Naive thymus-derived CD4-positive, alpha-beta T cell (primary cell): Measurements from ENCODE around the gene SCYL1. TPM values are rescaled to one million over a fixed set of nuclear protein-coding genes. Genes with fewer than 3 reads are reported as not detected.
A peak's percentile ranks its signal among the peaks of the same experiment; 100 is the strongest.

Experiments
- ATAC-seq: fragments of 150-1000 bp; cut with Tn5 transposase; 2 replicates; pipeline ENCODE4 v1.10.0; 2021; ENCODE audit warnings: mild to moderate bottlenecking, moderate library complexity
- CTCF ChIA-PET: fragments of 350-600 bp; sonication (Branson Sonifier 250); formaldehyde crosslinking; loops from one replicate; lab custom pipeline; 2021; ENCODE audit warnings: antibody characterized with exemption; lab: Charles Lee
- POLR2A ChIA-PET: fragments of 350-600 bp; sonication (Branson Sonifier 250); formaldehyde crosslinking; loops from one replicate; lab custom pipeline; 2021; ENCODE audit warnings: antibody characterized with exemption, inconsistent platforms; lab: Charles Lee
- DNase-seq, 9 donors: peaks; one replicate each; pipeline versions ENCODE4 v3.0.0 to v3.0.0-alpha.2; 2020 to 2022; ENCODE audit warnings: mixed read lengths in 1 of 9
- H3K27ac ChIP-seq: one replicate; pipeline ENCODE4 v1.7.0; 2013; ENCODE audit warnings: mild to moderate bottlenecking, low read depth, low read length, moderate library complexity
- H3K27me3 ChIP-seq, 2 donors: one replicate each; pipeline ENCODE4 v1.7.0; 2013; ENCODE audit warnings: low read length in 2 of 2, mild to moderate bottlenecking in 2 of 2, moderate library complexity in 2 of 2; ENCODE audit not compliant: control insufficient read depth in 2 of 2, insufficient read depth in 2 of 2
- H3K36me3 ChIP-seq, 3 experiments: 1 replicate in 2 of 3; 2 replicates in 1 of 3; pipeline ENCODE4 v1.7.0; 2013; ENCODE audit warnings: low read length in 3 of 3, mild to moderate bottlenecking in 3 of 3, moderate library complexity in 1 of 3; ENCODE audit not compliant: insufficient read depth in 3 of 3, control insufficient read depth in 2 of 3
- H3K4me1 ChIP-seq, 2 donors: one replicate each; pipeline ENCODE4 v1.7.0; 2013; ENCODE audit warnings: low read length in 2 of 2, mild to moderate bottlenecking in 2 of 2, moderate library complexity in 1 of 2; ENCODE audit not compliant: control insufficient read depth in 2 of 2, insufficient read depth in 2 of 2
- H3K4me3 ChIP-seq: 2 replicates; pipeline ENCODE4 v1.7.0; 2013; ENCODE audit warnings: mild to moderate bottlenecking, low read length
- H3K9me3 ChIP-seq, 3 experiments: 1 replicate in 2 of 3; 2 replicates in 1 of 3; pipeline ENCODE4 v1.7.0; 2013; ENCODE audit warnings: low read length in 3 of 3; ENCODE audit not compliant: control insufficient read depth in 2 of 3
- H3K27ac Mint-ChIP-seq, 9 donors: one replicate each; pipeline ENCODE4 v1.8.0; 2020 to 2022; ENCODE audit warnings: mixed read lengths in 9 of 9, mild to moderate bottlenecking in 8 of 9, moderate library complexity in 5 of 9, inconsistent platforms in 2 of 9
- H3K27me3 Mint-ChIP-seq, 5 donors: one replicate each; pipeline ENCODE4 v1.8.0; 2021 to 2022; ENCODE audit warnings: mixed read lengths in 5 of 5, mild to moderate bottlenecking in 1 of 5
- H3K36me3 Mint-ChIP-seq, 5 donors: one replicate each; pipeline ENCODE4 v1.8.0; 2020 to 2022; ENCODE audit warnings: mixed read lengths in 5 of 5, mild to moderate bottlenecking in 3 of 5, inconsistent platforms in 1 of 5
- H3K4me1 Mint-ChIP-seq, 7 donors: one replicate each; pipeline ENCODE4 v1.8.0; 2020 to 2022; ENCODE audit warnings: mixed read lengths in 7 of 7, mild to moderate bottlenecking in 3 of 7, inconsistent platforms in 1 of 7
- H3K4me3 Mint-ChIP-seq, 10 donors: one replicate each; pipeline ENCODE4 v1.8.0; 2020 to 2022; ENCODE audit warnings: mild to moderate bottlenecking in 10 of 10, mixed read lengths in 10 of 10, moderate library complexity in 6 of 10, inconsistent platforms in 2 of 10
- H3K9me3 Mint-ChIP-seq, 11 donors: one replicate each; pipeline ENCODE4 v1.8.0; 2020 to 2022; ENCODE audit warnings: mixed read lengths in 11 of 11, mild to moderate bottlenecking in 4 of 11, inconsistent platforms in 1 of 11, moderate library complexity in 1 of 11
- intact Hi-C, 2 donors: fragments of 100-400 bp; cut with micrococcal nuclease; formaldehyde crosslinking; loops; one replicate each; pipeline ENCODE4 v1.15.1; 2023
- polyA plus RNA-seq, 2 donors: library from polyadenylated mRNA; unstranded; fragments of 300-500 nt; fragmentation: Illumina TruSeq; gene quantifications; one replicate each; pipeline ENCODE4 v1.2.3, GENCODE V29; 2021
- total RNA-seq, 6 experiments: library from RNA in 5 of 6; stranded (reverse) in 5 of 6; gene quantifications; 1 replicate in 5 of 6; 2 replicates in 1 of 6; pipeline ENCODE4 v1.2.3 and lab custom pipeline; 2021 to 2026

SCYL1 gene
- total and polyA plus RNA-seq, 7 experiments from 2014 or later, result 27.0 to 79.8 (median 69.1) TPM

- H3K4me3 Mint-ChIP-seq, result peak overlapping the region; percentile 90 to 100 (median 96)
- intact Hi-C loops, result loop anchor here (2.0 to 5.0 kb wide), 5 partner anchors 81 to 793 kb away; partner anchors contain the start of genes CFL1 (in 1 of the 2), KAT5 (in 1 of the 2), SF1 (in 1 of the 2) and SNX15 (in 1 of the 2)
- no peaks in the 10 kb centered on the region for H3K27me3 Mint-ChIP-seq
- peaks cover 40 to 69% (median 62%) of the 10 kb centered on the region in 7 donors for H3K4me1 Mint-ChIP-seq
- Histone ChIP-seq H3K36me3 (peaks cover 0 to 4% (median 0%) of the 10 kb centered on the region in 3 experiments), H3K27ac (peak overlapping the region; percentile 96), H3K9me3 (no peaks in the 10 kb centered on the region), H3K4me1 (peaks cover 55% of the 10 kb centered on the region in 2 donors), H3K4me3 (peak overlapping the region; percentile 96), H3K27me3 (no peaks in the 10 kb centered on the region)
- POLR2A ChIA-PET, result interaction anchor here (0.6 to 6.3 kb wide), 20 partner anchors 10 to 431 kb away, joined by 3 to 90 read pairs (median 6); partner anchors contain the start of genes BANF1, EIF1AD, KAT5 and LTBP3
- peaks cover 0 to 1% (median 0%) of the 10 kb centered on the region in 11 donors for H3K9me3 Mint-ChIP-seq
- H3K27ac Mint-ChIP-seq, result peak overlapping the region in 8 of 9 donors; percentile 89 to 100 (median 94)
- CTCF ChIA-PET, result interaction anchor here (1.2 to 5.2 kb wide), 6 partner anchors 18 to 45 kb away, joined by 3 to 57 read pairs (median 8); no protein-coding TSS in a partner anchor
- H3K36me3 Mint-ChIP-seq, result peaks cover 0 to 19% (median 4%) of the 10 kb centered on the region in 5 donors
- DNase-seq (no peak), ATAC-seq (no peak)
Measured at GRCh38 chr11:65571420-65571819, 46.5 kb downstream of the SCYL1 start.

GRCh38 chr11:65571940-65572339, 47.1 kb downstream of the SCYL1 start:
- Histone ChIP-seq H3K27me3 (no peaks in the 10 kb centered on the region), H3K4me1 (peaks cover 54 to 55% of the 10 kb centered on the region in 2 donors), H3K4me3 (peak overlapping the region; percentile 96), H3K9me3 (no peaks in the 10 kb centered on the region), H3K27ac (peak overlapping the region; percentile 96), H3K36me3 (peaks cover 0 to 4% (median 0%) of the 10 kb centered on the region in 3 experiments)
- peak overlapping the region; percentile 90 to 100 (median 96) for H3K4me3 Mint-ChIP-seq
- peaks cover 40 to 68% (median 57%) of the 10 kb centered on the region in 7 donors for H3K4me1 Mint-ChIP-seq
- ATAC-seq, result no peak
- peak overlapping the region; percentile 82 to 100 (median 92) for H3K27ac Mint-ChIP-seq
- no peaks in the 10 kb centered on the region for H3K27me3 Mint-ChIP-seq
- CTCF ChIA-PET, result interaction anchor here (1.5 to 5.2 kb wide), 8 partner anchors 15 to 43 kb away, joined by 5 to 57 read pairs (median 8); partner anchors contain the start of gene PCNX3
- H3K36me3 Mint-ChIP-seq, result peaks cover 0 to 19% (median 4%) of the 10 kb centered on the region in 5 donors
- POLR2A ChIA-PET, result interaction anchor here (0.6 to 6.3 kb wide), 26 partner anchors 11 to 430 kb away, joined by 3 to 90 read pairs (median 8); partner anchors contain the start of genes BANF1, EIF1AD, KAT5 and LTBP3
- peaks cover 0 to 1% (median 0%) of the 10 kb centered on the region in 11 donors for H3K9me3 Mint-ChIP-seq
- intact Hi-C loops, result loop anchor here (2.0 to 5.0 kb wide), 5 partner anchors 81 to 793 kb away; partner anchors contain the start of genes CFL1 (in 1 of the 2), KAT5 (in 1 of the 2), SF1 (in 1 of the 2) and SNX15 (in 1 of the 2)
- DNase-seq, result peak in 1 of 9 donors; percentile 42

GRCh38 chr11:65572356-65573051, 47.6 kb downstream of the SCYL1 start, which contains the start of gene FAM89B:
Gene FAM89B (plus strand): TSS chr11:65572538. CDS start chr11:65572670, 132 bp downstream.
- peaks cover 0 to 19% (median 4%) of the 10 kb centered on the region in 5 donors for H3K36me3 Mint-ChIP-seq
- H3K27me3 Mint-ChIP-seq, result no peaks in the 10 kb centered on the region
- peaks cover 0 to 1% (median 0%) of the 10 kb centered on the region in 11 donors for H3K9me3 Mint-ChIP-seq
- ChIA-PET CTCF (interaction anchor here (0.5 to 5.2 kb wide), 9 partner anchors 16 to 49 kb away, joined by 3 to 57 read pairs (median 8); partner anchors contain the start of gene PCNX3), POLR2A (interaction anchor here (0.7 to 6.3 kb wide), 29 partner anchors 10 to 437 kb away, joined by 3 to 90 read pairs (median 7); partner anchors contain the start of genes BANF1, EIF1AD, LTBP3 and MALAT1)
- H3K36me3 ChIP-seq, result peaks cover 0 to 4% (median 0%) of the 10 kb centered on the region in 3 experiments
- H3K4me3 ChIP-seq, result peak within 1 kb of the TSS; percentile 96
- intact Hi-C loops, result loop anchor here in 1 of 2 donors (5.0 kb wide), 2 partner anchors 140 to 545 kb away; partner anchors contain the start of genes KAT5 and SNX15
- H3K4me1 ChIP-seq, result peaks cover 56 to 58% of the 10 kb centered on the region in 2 donors
- H3K27ac Mint-ChIP-seq, result peak within 1 kb of the TSS; percentile 82 to 100 (median 97)
- H3K4me3 Mint-ChIP-seq, result peak within 1 kb of the TSS; percentile 91 to 100 (median 96)
- no peaks in the 10 kb centered on the region for H3K9me3 ChIP-seq
- DNase-seq (peak; percentile 79 to 91 (median 87)), ATAC-seq (peak; percentile 37)
- peaks cover 40 to 65% (median 51%) of the 10 kb centered on the region in 7 donors for H3K4me1 Mint-ChIP-seq
- no peaks in the 10 kb centered on the region for H3K27me3 ChIP-seq
- H3K27ac ChIP-seq, result peak within 1 kb of the TSS; percentile 96

- ATAC-seq (no peak), DNase-seq (no peak)
- Histone ChIP-seq H3K27me3 (no peaks in the 10 kb centered on the region), H3K36me3 (peaks cover 0 to 5% (median 0%) of the 10 kb centered on the region in 3 experiments), H3K4me1 (peaks cover 54 to 57% of the 10 kb centered on the region in 2 donors), H3K4me3 (peak overlapping the region; percentile 69), H3K9me3 (no peaks in the 10 kb centered on the region), H3K27ac (peak overlapping the region; percentile 96)
- Mint-ChIP-seq H3K4me1 (peaks cover 41 to 67% (median 51%) of the 10 kb centered on the region in 7 donors), H3K9me3 (peaks cover 0 to 1% (median 0%) of the 10 kb centered on the region in 11 donors), H3K36me3 (peaks cover 0 to 18% (median 4%) of the 10 kb centered on the region in 5 donors), H3K27me3 (no peaks in the 10 kb centered on the region), H3K4me3 (peak overlapping the region; percentile 86 to 100 (median 94)), H3K27ac (peak overlapping the region; percentile 79 to 98 (median 92))
- ChIA-PET CTCF (interaction anchor here (0.5 to 5.2 kb wide), 9 partner anchors 16 to 50 kb away, joined by 3 to 57 read pairs (median 8); partner anchors contain the start of gene PCNX3), POLR2A (interaction anchor here (0.7 to 6.3 kb wide), 23 partner anchors 8 to 439 kb away, joined by 3 to 90 read pairs (median 8); partner anchors contain the start of genes LTBP3, MALAT1, MAP3K11 and PCNX3)
- intact Hi-C loops, result loop anchor here (1.0 to 5.0 kb wide), 14 partner anchors 15 to 547 kb away; partner anchors contain the start of genes SNX15 (in 2 of the 2), CFL1 (in 1 of the 2), KAT5 (in 1 of the 2) and MAP3K11 (in 1 of the 2)
Measured at GRCh38 chr11:65573391-65574079, 48.7 kb downstream of the SCYL1 start.

- ChIA-PET CTCF (interaction anchor here (1.5 to 3.9 kb wide), 4 partner anchors 14 to 41 kb away, joined by 5 to 36 read pairs (median 20); partner anchors contain the start of gene PCNX3), POLR2A (interaction anchor here (1.0 to 6.3 kb wide), 22 partner anchors 8 to 151 kb away, joined by 3 to 90 read pairs (median 24); partner anchors contain the start of genes KCNK7, LTBP3, MALAT1 and MAP3K11)
- Histone ChIP-seq H3K4me3 (peak overlapping the region; percentile 82), H3K27ac (peak overlapping the region; percentile 96), H3K27me3 (no peaks in the 10 kb centered on the region), H3K9me3 (no peaks in the 10 kb centered on the region), H3K4me1 (peaks cover 47 to 53% of the 10 kb centered on the region in 2 donors), H3K36me3 (peaks cover 0 to 12% (median 0%) of the 10 kb centered on the region in 3 experiments)
- H3K27me3 Mint-ChIP-seq, result no peaks in the 10 kb centered on the region
- H3K27ac Mint-ChIP-seq, result peak overlapping the region; percentile 89 to 98 (median 95)
- H3K4me3 Mint-ChIP-seq, result peak overlapping the region; percentile 91 to 100 (median 94)
- DNase-seq (peak; percentile 71 to 94 (median 81)), ATAC-seq (peak; percentile 55)
- peaks cover 37 to 63% (median 53%) of the 10 kb centered on the region in 7 donors for H3K4me1 Mint-ChIP-seq
- H3K9me3 Mint-ChIP-seq, result peaks cover 0 to 1% (median 0%) of the 10 kb centered on the region in 11 donors
- intact Hi-C loops, result loop anchor here (1.0 to 5.0 kb wide), 14 partner anchors 14 to 547 kb away; partner anchors contain the start of genes SNX15 (in 2 of the 2), CFL1 (in 1 of the 2), KAT5 (in 1 of the 2) and MAP3K11 (in 1 of the 2)
- peaks cover 0 to 17% (median 0%) of the 10 kb centered on the region in 5 donors for H3K36me3 Mint-ChIP-seq
Measured at GRCh38 chr11:65574109-65574810, 49.4 kb downstream of the SCYL1 start.
